Aorta (tissue), 5 donors: ENCODE data around the gene GOLPH3L. TPM values are rescaled to one million over a fixed set of nuclear protein-coding genes. Genes with fewer than 3 reads are reported as not detected.
"Not testable (repeated sequence)": the region's sequence is repeated elsewhere in the genome, so short reads cannot be mapped to it uniquely, and the experiment has no call there.

Experiments used
- ATAC-seq: fragments of 200-7000 bp; cut with Tn5 transposase; one replicate; pipeline ENCODE4 v1.9.1; 2022; ENCODE audit warnings: moderate library complexity; ENCODE audit not compliant: low FRiP score
- DNase-seq, 2 donors: peaks; one replicate each; pipeline ENCODE4 v3.0.0-alpha.2; 2020
- H3K27ac ChIP-seq, 2 donors: one replicate each; pipeline ENCODE4 v1.5.1; 2013; ENCODE audit warnings: low read length in 2 of 2, mild to moderate bottlenecking in 2 of 2, moderate library complexity in 2 of 2, control low read depth in 1 of 2, inconsistent platforms in 1 of 2, low read depth in 1 of 2
- H3K27me3 ChIP-seq, 2 donors: one replicate each; pipeline ENCODE4 v1.6.1; 2013; ENCODE audit warnings: control low read depth in 1 of 2, low read length in 1 of 2, mild to moderate bottlenecking in 1 of 2, moderate library complexity in 1 of 2; ENCODE audit not compliant: insufficient read depth in 2 of 2, control insufficient read depth in 1 of 2
- H3K36me3 ChIP-seq, 2 donors: one replicate each; pipeline ENCODE4 v1.6.1; 2013; ENCODE audit warnings: control low read depth in 1 of 2, low read length in 1 of 2, mild to moderate bottlenecking in 1 of 2; ENCODE audit not compliant: insufficient read depth in 2 of 2, control insufficient read depth in 1 of 2
- H3K4me1 ChIP-seq, 2 donors: one replicate each; pipeline ENCODE4 v1.6.1; 2013; ENCODE audit warnings: low read length in 2 of 2, control low read depth in 1 of 2, mild to moderate bottlenecking in 1 of 2, moderate library complexity in 1 of 2; ENCODE audit not compliant: insufficient read depth in 2 of 2, control insufficient read depth in 1 of 2
- H3K4me3 ChIP-seq, 2 donors: one replicate each; pipeline ENCODE4 v1.5.1; 2013; ENCODE audit warnings: low read length in 2 of 2, control low read depth in 1 of 2, mild to moderate bottlenecking in 1 of 2
- H3K9me3 ChIP-seq: one replicate; pipeline ENCODE4 v1.6.1; 2013; ENCODE audit warnings: mild to moderate bottlenecking, low read length; ENCODE audit not compliant: control insufficient read depth
- WGBS, 2 donors: extraction: QIAGEN DNeasy Blood & Tissue Kit; methylation state at CpG; one replicate each; pipeline ENCODE4 v1.1.7; 2013; 5-methylcytosine and 5-hydroxymethylcytosine counted together
- intact Hi-C, 2 donors: fragments of 100-400 bp; cut with DNase I; formaldehyde crosslinking; loops; one replicate each; pipeline versions ENCODE4 v1.14.2 to v1.15.0; 2022
- polyA plus RNA-seq, 2 donors: library from polyadenylated mRNA; stranded (reverse); fragments of 200-250 nt; gene quantifications; one replicate each; pipeline ENCODE4 v1.2.3, GENCODE V29; 2013
- total RNA-seq, 2 donors: library from RNA; stranded (reverse); fragmentation: NEBNext Ultra II Directional; extraction: Animal tissue kit (Norgen Biotek cat#: 25700); gene quantifications; one replicate each; pipeline ENCODE4 v1.2.1, GENCODE V29; 2021
- donor health status: healthy with polysubstance abuse.
- donor health status: Bipolar disorder and iron deficiency.
- donor health status: DM: no; HTN: no; CAD: no.
- donor health status: DM: no; HTN: no; CAD: no.
- donor health status: DM: yes; HTN: yes; CAD: no.

GOLPH3L gene
- total and polyA plus RNA-seq, 4 donors = 15.8 to 27.6 (median 20.4) TPM

- Histone ChIP-seq H3K27ac (no peak overlapping the region), H3K4me3 (no peak overlapping the region), H3K4me1 (peaks cover 2 to 14% of the 10 kb centered on the region in 2 donors), H3K36me3 (no peaks in the 10 kb centered on the region), H3K9me3 (no peaks in the 10 kb centered on the region), H3K27me3 (no peaks in the 10 kb centered on the region)
- DNase-seq (no peak), ATAC-seq (no peak)
- intact Hi-C loops = loop anchor here in 1 of 2 donors (10.0 kb wide), 1 partner anchor 151 kb away; no protein-coding TSS in a partner anchor
- WGBS, 2 donors = 90 to 91% methylated on average over 12 of the region's 12 CpGs
Measured at GRCh38 chr1:150615346-150616201, 81.4 kb downstream of the GOLPH3L start.

GRCh38 chr1:150613061-150613920 lies 83.7 kb downstream of the GOLPH3L start:
- peak; percentile 72 for ATAC-seq
- no peak overlapping the region for H3K4me3 ChIP-seq

GRCh38 chr1:150612014-150612345 lies 85.0 kb downstream of the GOLPH3L start:
- no peaks in the 10 kb centered on the region for H3K36me3 ChIP-seq
- H3K27ac ChIP-seq = peak overlapping the region; percentile 60 to 82
- WGBS, 2 donors = 97 to 98% methylated on average over 3 of the region's 3 CpGs
- no peaks in the 10 kb centered on the region for H3K9me3 ChIP-seq
- intact Hi-C loops = loop anchor here (2.0 to 10.0 kb wide), 2 partner anchors 33 to 147 kb away; partner anchors contain the start of gene MCL1 (in 2 of the 2)
- H3K4me3 ChIP-seq = no peak overlapping the region
- DNase-seq (no peak), ATAC-seq (no peak)
- no peaks in the 10 kb centered on the region for H3K27me3 ChIP-seq
- H3K4me1 ChIP-seq = peaks cover 2 to 9% of the 10 kb centered on the region in 2 donors

More at GRCh38 chr1:150613061-150613920, 83.7 kb downstream of the GOLPH3L start:
- H3K4me1 ChIP-seq = peaks cover 2 to 9% of the 10 kb centered on the region in 2 donors
- no peaks in the 10 kb centered on the region for H3K36me3 ChIP-seq
- intact Hi-C loops = loop anchor here (2.0 to 10.0 kb wide), 2 partner anchors 34 to 148 kb away; partner anchors contain the start of gene MCL1 (in 2 of the 2)
- peak overlapping the region; percentile 43 to 75 for H3K27ac ChIP-seq
- H3K27me3 ChIP-seq = no peaks in the 10 kb centered on the region
- no peak for DNase-seq
- no peaks in the 10 kb centered on the region for H3K9me3 ChIP-seq
- 29 to 30% methylated on average over 12 of the region's 12 CpGs for WGBS, 2 donors

GRCh38 chr1:150610576-150610975 lies 86.4 kb downstream of the GOLPH3L start:
- H3K9me3 ChIP-seq = no peaks in the 10 kb centered on the region
- ATAC-seq (no peak), DNase-seq (no peak)
- H3K27me3 ChIP-seq = no peaks in the 10 kb centered on the region
- intact Hi-C loops = loop anchor here in 1 of 2 donors (10.0 kb wide), 1 partner anchor 146 kb away; no protein-coding TSS in a partner anchor
- no peak overlapping the region for H3K4me3 ChIP-seq
- no peaks in the 10 kb centered on the region for H3K36me3 ChIP-seq
- peaks cover 2 to 9% of the 10 kb centered on the region in 2 donors for H3K4me1 ChIP-seq
- peak overlapping the region; percentile 60 to 76 for H3K27ac ChIP-seq
- 96 to 97% methylated on average over 4 of the region's 4 CpGs for WGBS, 2 donors

- ATAC-seq (no peak), DNase-seq (no peak)
- intact Hi-C loops = loop anchor here in 1 of 2 donors (10.0 kb wide), 1 partner anchor 145 kb away; no protein-coding TSS in a partner anchor
- peaks cover 2 to 9% of the 10 kb centered on the region in 2 donors for H3K4me1 ChIP-seq
- peak overlapping the region in 1 of 2 donors; percentile 84 for H3K27ac ChIP-seq
- no peaks in the 10 kb centered on the region for H3K27me3 ChIP-seq
- no peaks in the 10 kb centered on the region for H3K9me3 ChIP-seq
- WGBS, 2 donors = 6 to 8% methylated on average over 2 of the region's 2 CpGs
- H3K4me3 ChIP-seq = no peak overlapping the region
- H3K36me3 ChIP-seq = no peaks in the 10 kb centered on the region
Measured at GRCh38 chr1:150609732-150610131, 87.2 kb downstream of the GOLPH3L start.

- ATAC-seq = no peak
- WGBS, 2 donors = 98% methylated on average over 7 of the region's 7 CpGs
- no peak overlapping the region for H3K4me3 ChIP-seq
- no peaks in the 10 kb centered on the region for H3K36me3 ChIP-seq
- no peaks in the 10 kb centered on the region for H3K27me3 ChIP-seq
- no peaks in the 10 kb centered on the region for H3K9me3 ChIP-seq
- intact Hi-C loops = no loop called here
- no peak for DNase-seq
- H3K4me1 ChIP-seq = peaks cover 0 to 12% of the 10 kb centered on the region in 2 donors
- no peak overlapping the region for H3K27ac ChIP-seq
Measured at GRCh38 chr1:150606463-150607142, 90.4 kb downstream of the GOLPH3L start.

GRCh38 chr1:150605451-150605731 lies 91.6 kb downstream of the GOLPH3L start:
- H3K36me3 ChIP-seq, H3K9me3 ChIP-seq, ATAC-seq, H3K27ac ChIP-seq, H3K27me3 ChIP-seq, DNase-seq, intact Hi-C loops, H3K4me1 ChIP-seq, H3K4me3 ChIP-seq: not testable (repeated sequence)
- WGBS, 2 donors = 89 to 92% methylated on average over 3 of the region's 3 CpGs

- no peak overlapping the region for H3K4me3 ChIP-seq
- peaks cover 0 to 5% of the 10 kb centered on the region in 2 donors for H3K4me1 ChIP-seq
- H3K27ac ChIP-seq = peak overlapping the region; percentile 36 to 79
- intact Hi-C loops = no loop called here
- H3K36me3 ChIP-seq = no peaks in the 10 kb centered on the region
- no peak for ATAC-seq
- no peaks in the 10 kb centered on the region for H3K9me3 ChIP-seq
- 89 to 94% methylated on average over 2 of the region's 2 CpGs for WGBS, 2 donors
- no peak for DNase-seq
- no peaks in the 10 kb centered on the region for H3K27me3 ChIP-seq
Measured at GRCh38 chr1:150604226-150604588, 92.7 kb downstream of the GOLPH3L start.
